ENCODE results near the gene GPHN.

Gene GPHN

DNA sequence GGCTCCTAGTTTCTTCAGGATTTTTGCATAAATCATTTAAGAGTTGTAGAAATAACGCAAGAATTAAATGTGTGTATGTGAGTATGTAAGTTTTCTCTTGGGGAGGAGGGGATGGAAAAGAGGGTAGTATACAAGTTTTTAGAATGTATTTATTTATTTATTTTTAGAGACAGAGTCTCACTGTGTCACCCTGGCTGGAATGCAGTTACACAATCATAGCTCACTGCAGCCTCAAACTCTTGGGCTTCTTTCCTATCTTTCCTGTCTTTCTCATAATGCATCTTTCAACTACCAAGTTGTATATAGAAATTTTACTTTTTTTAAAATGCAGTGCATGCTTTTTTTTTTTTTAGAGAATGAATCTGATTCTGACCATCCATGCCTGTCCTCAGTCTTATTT lies 412.2 kb downstream of the GPHN start:
- DNase-seq (ENCODE audit: low read depth, low spot score) = no peak

DNA sequence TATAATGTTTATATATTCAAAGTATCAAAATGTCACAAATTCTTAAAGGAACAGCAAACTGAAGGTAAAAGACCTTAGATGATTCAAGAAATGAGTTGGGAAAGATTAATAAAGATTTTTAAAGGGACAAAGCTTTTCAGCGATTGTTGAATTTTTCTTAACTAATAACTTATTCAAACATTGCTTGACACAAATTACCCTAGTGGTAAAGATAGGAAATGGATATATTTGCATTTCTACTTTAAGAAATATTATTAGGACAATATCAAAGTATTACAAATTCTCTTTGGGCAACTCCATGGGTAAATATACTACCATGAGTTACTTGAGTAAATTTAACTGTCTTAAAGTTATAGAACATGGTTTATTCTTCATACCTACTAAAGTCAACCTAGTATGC lies 415.3 kb downstream of the GPHN start:
- DNase-seq (ENCODE audit: low read depth, low spot score) = no peak

DNA sequence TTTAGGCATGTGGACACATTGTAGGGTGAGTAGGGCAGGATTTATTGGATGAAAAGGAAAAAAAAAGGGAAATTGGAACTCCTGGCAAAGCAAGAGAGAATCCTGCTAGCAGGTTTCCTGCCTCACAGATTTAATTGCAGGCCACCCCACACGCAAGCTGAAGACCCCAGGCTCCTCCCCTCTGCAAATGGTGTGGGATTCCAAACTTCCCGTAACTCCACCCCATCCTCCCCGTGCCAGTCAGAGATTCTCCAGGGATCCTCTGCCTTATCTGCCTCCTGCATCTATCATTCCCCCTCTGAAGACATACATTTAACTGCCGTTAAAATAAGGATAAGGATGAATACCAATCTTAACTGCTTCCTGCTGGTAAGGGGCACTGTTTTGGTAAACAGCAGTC lies 431.5 kb downstream of the GPHN start:
- no peak for DNase-seq (ENCODE audit: low read depth, low spot score)

DNA sequence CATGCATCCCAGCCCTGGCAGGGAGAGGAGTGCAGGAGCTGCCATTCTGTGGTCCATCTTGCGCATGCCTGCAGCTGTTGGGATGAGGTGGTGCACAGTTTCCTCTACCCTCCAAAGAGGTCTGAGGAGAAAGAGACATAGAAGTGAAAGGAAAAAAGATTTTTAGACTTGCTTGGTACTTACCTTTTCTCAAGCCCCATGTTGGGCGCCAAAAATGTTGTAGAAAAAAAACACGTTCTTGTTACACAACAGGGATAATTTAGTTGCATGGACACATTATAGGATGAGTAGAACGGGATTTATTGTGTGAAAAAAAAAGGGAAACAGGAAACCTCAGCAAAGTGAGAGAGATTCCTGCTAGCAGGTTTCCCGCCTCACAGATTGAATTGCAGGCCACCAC lies 436.9 kb downstream of the GPHN start:
- DNase-seq (ENCODE audit: low read depth, low spot score) = no peak

DNA sequence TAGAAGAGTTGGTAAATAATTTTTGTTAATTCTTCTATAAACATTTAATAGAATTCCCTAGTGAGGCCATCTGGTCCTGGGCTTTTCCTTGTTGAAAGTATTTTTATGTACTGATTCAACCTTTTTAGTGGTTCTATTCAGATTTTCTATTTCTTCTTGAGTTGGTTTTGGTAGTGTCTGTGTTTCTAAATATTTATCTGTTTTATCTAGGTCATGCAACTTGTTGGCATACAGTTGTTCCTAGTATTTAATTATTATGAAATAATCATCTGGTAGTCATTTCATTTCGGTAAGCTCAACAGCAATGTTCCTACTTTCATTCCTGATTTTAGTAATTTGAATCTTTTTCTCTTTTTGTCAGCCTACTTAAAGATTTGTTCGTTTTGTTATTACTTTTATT lies 447.2 kb downstream of the GPHN start:
- no peak for DNase-seq (ENCODE audit: low read depth, low spot score)

DNA sequence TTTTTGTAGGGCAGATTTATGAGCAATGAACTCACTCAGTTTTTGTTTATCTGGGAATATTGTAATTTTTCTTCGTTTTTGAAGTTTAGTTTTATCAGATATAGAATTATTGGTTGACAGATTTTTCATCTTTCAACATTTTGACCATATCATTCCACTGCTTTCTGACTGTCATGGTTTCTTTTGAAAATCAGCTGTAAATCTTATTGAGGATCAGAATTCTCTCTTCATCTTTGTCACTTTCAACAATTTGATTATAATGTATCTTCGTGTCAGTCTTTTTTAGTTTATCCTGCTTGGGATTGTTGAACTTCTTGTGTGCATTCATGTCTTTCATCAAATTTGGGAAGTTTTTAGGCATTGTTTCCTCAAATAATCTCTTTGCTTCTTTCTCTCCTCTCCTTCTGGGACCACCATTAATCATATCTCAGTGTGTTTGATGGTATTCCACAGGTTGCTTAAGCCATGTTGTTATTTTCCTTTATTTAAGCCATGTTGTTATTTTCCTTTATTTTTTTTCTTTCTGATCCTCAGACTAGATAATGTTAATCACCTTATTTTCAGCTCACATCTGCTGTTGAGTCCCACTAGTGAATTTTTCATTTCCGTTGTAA lies 451.6 kb downstream of the GPHN start:
- no peak for DNase-seq (ENCODE audit: low read depth, low spot score)

DNA sequence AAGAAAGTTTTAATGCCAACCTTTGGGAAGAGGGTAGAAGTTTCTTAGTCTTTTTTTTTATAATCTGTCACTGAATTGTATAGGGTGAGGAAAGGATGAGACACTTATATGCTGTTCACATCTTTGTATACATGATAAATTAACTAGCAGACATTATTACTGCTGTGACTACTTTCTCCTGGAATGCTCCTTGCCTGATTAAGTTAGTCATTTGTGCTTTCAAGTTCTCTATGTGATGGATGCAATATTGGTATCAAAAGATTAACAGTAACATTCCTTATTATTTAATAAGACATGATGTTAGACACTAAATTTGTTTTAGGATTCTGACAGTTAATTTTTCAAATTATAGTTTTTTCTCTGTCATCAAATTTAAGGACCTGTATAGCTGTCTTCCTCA lies 457.9 kb downstream of the GPHN start:
- DNase-seq (ENCODE audit: low read depth, low spot score) = no peak

DNA sequence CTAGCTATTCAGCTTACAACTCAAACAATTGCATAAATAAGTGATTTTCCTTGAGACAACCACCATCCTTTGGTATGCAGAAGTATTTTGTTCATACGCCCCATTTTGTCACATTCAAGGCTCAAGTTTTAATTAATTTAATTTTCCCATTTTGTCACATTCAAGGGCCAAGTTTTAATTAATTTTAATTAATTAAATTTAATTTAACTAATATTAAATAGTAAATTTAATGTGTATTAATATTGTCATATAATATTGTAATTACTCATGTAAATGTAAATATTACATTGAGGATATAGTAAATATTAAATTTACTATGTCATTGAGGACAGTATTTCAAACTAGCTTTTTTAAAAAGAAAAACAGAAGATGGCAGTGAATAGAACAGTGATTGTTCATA lies 464.5 kb downstream of the GPHN start:
- DNase-seq (ENCODE audit: low read depth, low spot score) = no peak

DNA sequence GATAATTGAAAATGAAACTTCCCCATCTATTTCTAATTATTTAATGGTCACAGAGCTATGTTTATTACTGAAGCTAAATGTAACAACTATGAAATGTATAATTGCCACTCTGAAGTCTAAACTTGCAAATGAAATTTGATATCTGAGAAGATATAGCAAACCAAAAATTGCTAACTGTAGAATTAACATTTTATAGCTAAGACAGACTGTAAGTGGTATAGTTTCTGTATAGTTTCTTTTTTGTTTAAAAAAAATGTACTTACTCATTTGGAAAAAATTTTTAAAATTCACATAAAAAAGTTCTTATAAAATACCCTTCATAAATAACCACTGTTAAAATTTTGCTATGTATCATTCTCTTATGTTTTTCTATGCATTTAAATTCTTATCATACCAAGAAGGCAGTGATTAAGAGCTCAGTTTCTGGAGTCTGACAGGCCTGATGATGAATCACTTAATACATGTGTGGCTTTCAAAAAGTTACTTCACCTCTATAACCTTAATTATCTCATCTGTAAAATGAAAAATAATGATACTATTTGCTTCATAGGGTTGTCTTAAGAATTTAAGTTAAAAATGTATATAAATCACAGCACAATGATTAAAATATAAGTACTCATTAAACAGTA lies 466.6 kb downstream of the GPHN start:
- DNase-seq (ENCODE audit: low read depth, low spot score) = no peak

DNA sequence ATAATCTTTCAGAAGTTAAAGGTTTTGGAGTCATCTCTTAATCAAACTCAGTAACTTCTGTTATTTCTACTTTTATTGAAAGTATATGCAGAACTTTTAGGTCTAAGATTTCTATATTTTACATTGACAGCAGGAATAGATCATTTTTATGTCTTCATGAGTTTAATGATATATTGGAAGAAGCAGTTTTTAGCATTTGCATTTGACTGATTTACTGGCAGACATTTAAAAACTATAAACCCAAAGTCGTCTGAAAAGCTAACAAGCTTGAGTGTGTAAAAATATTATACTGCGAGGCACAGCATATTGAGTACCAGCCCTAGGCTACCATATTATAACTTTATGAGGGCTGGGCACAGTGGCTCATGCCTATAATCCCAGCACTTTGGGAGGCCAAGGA lies 467.3 kb downstream of the GPHN start:
- no peak for DNase-seq (ENCODE audit: low read depth, low spot score)

DNA sequence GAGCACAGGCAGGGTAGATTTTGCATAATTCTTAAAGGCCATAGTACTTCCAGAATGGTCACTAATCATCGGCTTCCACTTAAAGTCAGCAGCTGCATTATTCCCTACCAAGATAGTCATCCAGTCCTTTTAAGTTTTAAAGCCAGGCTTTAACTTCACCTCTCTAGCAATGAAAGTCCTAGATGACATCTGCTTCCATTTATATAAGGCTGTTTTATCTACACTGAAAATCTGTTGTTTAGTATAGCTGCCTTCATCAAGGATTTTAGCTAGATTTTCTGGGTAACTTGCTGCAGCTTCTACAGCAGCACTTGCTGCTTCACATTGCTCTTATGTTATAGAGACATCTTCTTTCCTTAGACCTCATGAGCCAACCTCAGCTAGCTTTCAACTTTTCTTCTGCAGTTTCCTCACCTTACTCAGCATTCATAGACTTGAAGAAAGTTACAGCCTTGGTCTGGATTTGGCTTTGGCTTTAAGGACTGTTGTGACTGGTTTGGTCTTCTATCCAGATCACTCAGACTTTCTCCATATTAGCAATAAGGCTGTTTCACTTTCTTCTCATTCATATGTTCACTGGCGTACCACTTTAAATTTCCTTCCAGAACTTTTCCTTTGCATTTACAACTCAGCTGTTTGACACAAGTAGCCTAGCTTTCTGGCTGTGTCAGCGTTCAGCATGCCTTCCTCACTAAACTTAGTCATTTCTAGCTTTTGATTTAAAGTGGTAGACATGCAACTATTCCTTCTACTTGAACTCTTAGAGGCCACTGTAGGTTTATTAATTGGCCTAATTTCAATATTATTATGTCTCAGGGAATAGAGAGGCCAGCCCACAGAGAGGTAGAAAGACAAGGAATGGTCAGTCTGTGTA lies 471.4 kb downstream of the GPHN start:
- DNase-seq (ENCODE audit: low read depth, low spot score) = no peak

DNA sequence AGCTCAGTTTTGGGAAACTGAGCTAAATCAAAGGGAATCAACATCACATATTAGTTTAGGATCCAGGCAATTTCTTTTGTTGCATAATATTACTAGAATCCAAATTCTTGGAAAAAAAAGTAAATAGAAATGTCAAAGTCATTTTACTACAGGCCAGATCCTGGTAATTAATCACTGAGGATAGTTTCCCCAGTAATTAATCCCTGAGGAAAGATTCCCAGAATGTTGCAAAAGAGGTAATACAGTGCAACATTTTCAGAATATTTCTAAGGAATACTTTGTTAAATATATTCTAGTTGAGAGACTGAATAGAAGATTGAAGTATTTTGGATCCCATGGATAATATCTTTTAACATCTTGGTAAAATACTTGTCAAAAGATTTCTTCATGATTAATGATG lies 474.3 kb downstream of the GPHN start:
- DNase-seq (ENCODE audit: low read depth, low spot score) = no peak

DNA sequence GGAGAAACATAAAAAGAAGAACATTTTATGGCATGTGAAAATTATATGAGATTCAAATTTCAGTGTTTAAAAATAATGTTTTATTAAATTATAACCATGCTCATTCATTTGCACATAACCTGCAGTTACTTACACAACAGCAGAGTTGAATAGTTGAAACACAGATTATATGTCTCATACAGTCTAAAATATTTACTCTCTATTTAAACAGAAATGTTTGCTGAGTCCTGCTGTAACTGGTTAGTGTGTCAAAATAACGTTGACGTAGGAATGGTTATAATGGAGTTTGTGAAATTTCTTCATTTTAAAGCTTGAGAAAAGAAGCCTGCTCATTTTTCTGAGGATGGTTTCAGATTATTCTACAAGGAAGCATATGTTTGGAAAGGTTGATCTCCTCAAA lies 484.8 kb downstream of the GPHN start:
- no peak for DNase-seq (ENCODE audit: low read depth, low spot score)

DNA sequence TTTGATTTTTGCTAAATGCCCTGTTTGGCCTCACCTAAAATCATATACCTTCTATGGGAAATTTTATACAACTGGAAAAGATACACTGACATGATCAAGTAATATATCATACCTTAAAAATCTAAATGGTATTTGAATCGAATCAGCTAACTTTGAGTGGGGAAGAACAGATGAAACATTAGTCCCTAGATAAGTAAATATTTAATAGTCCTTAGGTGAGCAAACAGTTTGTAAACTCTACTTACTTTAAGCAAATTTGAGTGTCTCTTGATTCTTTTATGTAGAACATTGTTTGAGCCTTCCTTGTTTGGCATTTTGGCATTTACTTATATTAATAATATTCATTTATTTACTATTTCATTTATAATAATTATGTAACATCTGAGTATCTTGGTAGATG lies 485.6 kb downstream of the GPHN start:
- DNase-seq (ENCODE audit: low read depth, low spot score) = no peak

DNA sequence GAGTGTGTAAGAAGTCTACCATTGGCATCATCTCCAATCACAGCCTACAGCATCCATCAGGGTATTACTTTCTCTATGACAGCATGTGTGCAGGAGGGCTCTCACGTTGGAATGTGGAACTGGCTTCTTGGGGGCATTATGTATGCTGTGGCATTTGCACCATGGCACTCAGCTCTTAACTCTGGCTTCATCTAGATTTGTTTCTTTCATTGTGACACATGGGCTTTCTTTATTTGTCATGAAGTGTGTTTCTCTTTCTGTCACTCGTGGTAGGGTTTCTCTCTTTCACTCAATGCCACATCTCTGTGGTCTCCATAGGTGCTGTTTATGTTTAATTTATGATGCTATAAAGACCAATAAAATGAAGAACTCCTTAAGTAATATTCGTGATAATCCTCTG lies 490.1 kb downstream of the GPHN start:
- no peak for DNase-seq (ENCODE audit: low read depth, low spot score)

DNA sequence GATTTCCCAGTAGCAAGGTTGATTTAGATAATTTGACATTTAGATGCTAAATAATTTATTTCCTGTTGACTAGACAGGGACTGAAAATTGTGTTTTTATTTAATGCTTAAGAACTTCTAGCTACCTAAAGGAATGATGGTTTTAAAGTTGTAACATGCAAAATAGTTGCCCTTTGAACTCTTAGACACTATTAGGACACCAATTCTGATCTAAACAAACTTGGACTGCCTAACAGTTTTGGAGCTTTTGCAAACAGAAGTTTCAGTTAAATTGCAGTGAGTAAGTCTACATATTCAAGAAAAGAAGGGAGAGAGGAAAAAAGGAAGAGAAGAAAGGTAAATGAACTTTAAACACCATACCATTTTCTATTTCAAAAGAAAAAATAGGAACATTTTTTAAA lies 492.0 kb downstream of the GPHN start:
- no peak for DNase-seq (ENCODE audit: low read depth, low spot score)

DNA sequence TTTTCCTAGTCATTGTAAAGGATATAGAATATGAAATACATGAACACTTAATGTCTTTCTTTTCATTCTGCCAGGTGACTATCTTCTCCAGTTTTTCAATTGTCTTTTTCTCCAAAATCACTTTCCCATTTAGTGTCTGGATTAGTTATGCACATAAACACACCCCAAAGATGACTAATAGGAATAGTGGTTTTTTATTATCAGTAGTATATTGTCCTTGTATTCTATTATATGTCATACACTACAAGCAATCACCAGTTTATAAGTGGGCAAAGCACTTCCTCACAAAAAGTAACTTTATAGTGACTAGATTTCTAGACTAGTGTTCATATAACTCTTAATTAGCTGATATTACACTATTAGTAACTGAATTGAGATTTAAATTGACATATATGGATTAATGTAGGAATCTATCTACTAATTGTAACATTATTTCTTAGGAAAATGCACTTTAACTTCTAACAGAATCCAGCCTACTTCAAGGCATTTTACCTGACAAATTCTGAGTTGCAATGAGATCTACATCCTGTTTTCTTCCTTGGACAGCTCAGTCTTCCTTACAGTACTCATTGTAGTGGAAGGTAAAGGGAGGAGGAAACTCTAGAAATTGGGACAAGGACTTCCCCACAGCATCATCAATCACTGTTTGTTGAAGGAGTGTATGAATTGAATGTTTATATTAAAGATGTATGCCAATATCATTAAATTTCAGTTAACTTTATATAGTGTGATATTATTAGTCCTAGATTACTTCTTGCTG lies 495.2 kb downstream of the GPHN start:
- DNase-seq (ENCODE audit: low read depth, low spot score) = no peak

DNA sequence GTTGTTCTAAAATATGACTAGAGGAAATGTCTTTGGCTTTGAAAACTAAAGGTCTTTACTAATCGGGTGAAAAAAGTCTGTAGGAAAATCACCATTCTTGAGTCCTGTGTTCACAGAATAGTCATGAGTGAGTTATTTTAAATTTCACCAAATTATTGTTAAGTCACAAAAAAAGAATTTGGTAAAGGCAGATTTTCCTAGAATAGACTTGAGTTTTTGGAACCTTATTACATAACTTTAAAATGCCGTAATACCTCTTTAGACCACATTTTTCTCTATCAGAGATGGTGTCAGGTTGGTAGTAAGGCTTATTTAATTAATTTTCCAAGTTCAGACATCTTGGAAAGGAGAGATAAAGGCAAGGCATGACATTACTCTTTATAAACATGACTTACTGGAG lies 496.6 kb downstream of the GPHN start:
- no peak for DNase-seq (ENCODE audit: low read depth, low spot score)

DNA sequence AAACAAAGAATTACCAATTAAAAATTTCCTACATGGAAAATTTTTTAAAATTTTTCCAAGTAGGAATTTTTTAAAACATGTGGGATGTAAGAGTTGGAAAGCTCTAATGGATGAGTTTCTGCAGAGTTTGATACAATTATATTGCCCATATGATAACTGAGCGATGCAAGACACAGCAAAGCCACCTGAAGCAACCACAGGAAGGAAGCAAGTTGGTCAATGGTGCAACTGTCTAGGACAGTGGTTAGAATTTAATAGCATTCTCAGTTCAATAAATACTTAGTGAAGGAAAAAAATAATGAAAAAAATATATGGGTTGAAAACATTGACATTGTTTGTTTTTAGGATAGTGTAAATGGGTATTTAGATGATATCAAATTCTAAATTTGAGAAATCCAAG lies 502.7 kb downstream of the GPHN start:
- DNase-seq (ENCODE audit: low read depth, low spot score) = no peak

DNA sequence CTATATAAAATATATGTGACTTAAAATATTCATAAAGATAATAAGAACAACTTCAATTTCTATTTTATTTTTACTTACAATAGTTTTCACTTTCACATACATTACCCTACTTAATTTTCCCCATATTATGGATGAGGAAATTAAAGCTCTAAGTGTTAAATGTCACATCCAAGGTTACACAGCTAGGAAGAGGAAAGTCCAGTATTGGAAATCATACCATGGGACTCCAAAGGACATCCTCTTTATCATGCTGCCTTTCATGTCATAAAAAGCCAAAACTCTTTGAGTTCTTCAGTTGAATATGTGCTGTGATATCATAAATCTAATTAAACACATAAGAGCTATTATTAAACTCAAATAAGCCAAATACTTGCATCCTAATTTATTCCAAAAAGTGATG lies 508.9 kb downstream of the GPHN start:
- DNase-seq (ENCODE audit: low read depth, low spot score) = no peak

DNA sequence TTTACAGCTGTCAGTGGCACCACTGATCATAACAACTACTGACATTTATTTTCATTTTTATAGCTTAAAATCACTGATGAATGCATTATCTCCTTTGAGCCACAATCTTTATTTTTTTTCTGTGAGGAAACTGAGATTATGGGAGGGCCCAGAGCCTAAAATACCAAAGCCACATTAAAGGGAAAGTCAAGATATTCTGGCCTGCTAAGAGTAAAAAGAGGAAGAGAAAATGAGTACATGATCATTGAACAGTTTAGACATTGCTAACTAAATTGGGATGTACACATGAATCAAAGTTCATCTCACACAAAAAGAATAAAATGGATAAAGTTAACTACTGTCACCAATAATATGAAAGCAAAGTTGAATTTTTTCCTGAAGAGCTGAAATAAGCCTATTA lies 510.8 kb downstream of the GPHN start:
- no peak for DNase-seq (ENCODE audit: low read depth, low spot score)

DNA sequence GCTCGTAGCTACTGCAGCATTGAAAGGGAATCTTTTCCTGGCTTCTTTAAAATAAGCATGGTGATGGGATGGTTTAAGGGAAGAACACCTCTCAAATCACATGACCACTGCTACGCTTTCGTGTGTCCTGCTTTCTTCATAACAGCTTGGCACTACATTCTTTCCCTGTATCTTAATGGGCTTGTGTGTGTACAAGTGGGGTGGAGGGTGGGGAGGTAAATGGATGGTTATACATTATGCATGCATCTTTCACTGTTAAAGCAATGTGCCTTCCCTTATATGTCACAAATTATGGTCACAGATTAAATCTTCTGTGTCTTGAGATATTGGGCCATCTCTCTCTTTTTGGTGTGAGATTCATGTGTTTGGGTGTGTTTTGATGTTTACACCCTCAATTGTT lies 511.8 kb downstream of the GPHN start:
- DNase-seq (ENCODE audit: low read depth, low spot score) = no peak
